ENCODE results near the gene DCTN4.

DNA sequence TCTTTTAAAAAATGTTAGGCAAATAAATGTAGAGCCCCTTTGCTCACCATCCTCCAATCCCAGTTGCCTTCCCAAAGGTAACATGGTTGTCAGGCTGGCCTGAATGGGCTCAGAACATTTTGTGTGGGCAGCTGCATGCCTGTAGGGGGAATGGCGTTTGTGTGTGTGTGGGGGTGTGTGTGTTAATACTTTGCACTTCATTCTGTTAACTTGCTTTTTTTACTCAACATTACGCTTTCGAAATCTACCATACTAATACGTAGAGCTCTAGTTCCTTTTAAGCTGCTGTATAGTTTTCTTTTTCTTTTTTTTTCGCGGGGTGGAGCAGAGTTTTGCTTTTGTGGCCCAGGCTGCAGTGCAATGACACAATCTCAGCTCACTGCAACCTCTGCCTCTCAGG, 83.7 kb downstream of the DCTN4 start:
- no peak for TF ChIP-seq GATA1 (IDR thresholded peaks at IDR 0.05; ENCODE audit: low read depth, low read length)
- TF ChIP-seq POLR2A (IDR thresholded peaks at IDR 0.05; ENCODE audit: low read length), result no peak

All from erythroblast (primary cell).